Neuronal stem cell (in vitro differentiated cells): ENCODE measurements around the gene TP73.

Experiments
- DNase-seq: peaks from one replicate; pipeline ENCODE4 v3.0.0-alpha.2; 2013; ENCODE audit warnings: low spot score
- H2AFZ ChIP-seq: one replicate; pipeline ENCODE4 v1.6.1; 2013; ENCODE audit warnings: mild to moderate bottlenecking, low read length, inconsistent platforms
- H2AK5ac ChIP-seq: 2 replicates; pipeline ENCODE4 v1.6.1; 2013; ENCODE audit warnings: low read depth, mild to moderate bottlenecking, inconsistent platforms, low read length, moderate library complexity, mixed read lengths
- H2BK120ac ChIP-seq: 2 replicates; pipeline ENCODE4 v1.6.1; 2013; ENCODE audit warnings: low read depth, mild to moderate bottlenecking, inconsistent platforms, low read length, moderate library complexity, mixed read lengths
- H2BK12ac ChIP-seq: one replicate; pipeline ENCODE4 v1.6.1; 2013; ENCODE audit warnings: low read length, inconsistent platforms
- H2BK15ac ChIP-seq: 2 replicates; pipeline ENCODE4 v1.6.1; 2013; ENCODE audit warnings: mild to moderate bottlenecking, low read length, inconsistent platforms, mixed read lengths
- H2BK5ac ChIP-seq: one replicate; pipeline ENCODE4 v1.6.1; 2013; ENCODE audit warnings: inconsistent platforms, mild to moderate bottlenecking, low read length, moderate library complexity
- H3K14ac ChIP-seq: one replicate; pipeline ENCODE4 v1.6.1; 2013; ENCODE audit warnings: low read length, inconsistent platforms
- H3K18ac ChIP-seq: 2 replicates; pipeline ENCODE4 v1.6.1; 2013; ENCODE audit warnings: low read length, inconsistent platforms
- H3K23ac ChIP-seq: 2 replicates; pipeline ENCODE4 v1.6.1; 2013; ENCODE audit warnings: low read depth, mild to moderate bottlenecking, mixed read lengths, low read length, inconsistent platforms; ENCODE audit not compliant: poor library complexity
- H3K27ac ChIP-seq: replicated peaks from 3 replicates; pipeline ENCODE4 v1.5.1; 2013; ENCODE audit warnings: low read length, inconsistent platforms
- H3K27me3 ChIP-seq, 3 experiments: 2 replicates each; pipeline ENCODE4 v1.6.1; 2013; ENCODE audit warnings: low read length in 3 of 3, mild to moderate bottlenecking in 2 of 3, inconsistent platforms in 1 of 3, low read depth in 1 of 3, mixed read lengths in 1 of 3, moderate library complexity in 1 of 3; ENCODE audit not compliant: control insufficient read depth in 3 of 3, insufficient read depth in 3 of 3
- H3K36me3 ChIP-seq, 2 donors: replicated peaks in 1 of 2; 2 replicates each; pipeline ENCODE4 v1.6.1; 2013; ENCODE audit warnings: low read length in 2 of 2; ENCODE audit not compliant: control insufficient read depth in 2 of 2, insufficient read depth in 2 of 2
- H3K4ac ChIP-seq: 2 replicates; pipeline ENCODE4 v1.6.1; 2013; ENCODE audit warnings: inconsistent platforms, mild to moderate bottlenecking, low read length, moderate library complexity
- H3K4me1 ChIP-seq, 2 donors: 1 replicate in 1 of 2; 2 replicates in 1 of 2; pipeline ENCODE4 v1.6.1; 2013; ENCODE audit warnings: low read length in 2 of 2, low read depth in 1 of 2; ENCODE audit not compliant: control insufficient read depth in 2 of 2, insufficient read depth in 1 of 2
- H3K4me2 ChIP-seq: one replicate; pipeline ENCODE4 v1.6.1; 2013; ENCODE audit warnings: mild to moderate bottlenecking, low read length, inconsistent platforms; ENCODE audit not compliant: insufficient read depth, poor library complexity, severe bottlenecking
- H3K4me3 ChIP-seq, 2 donors: 2 replicates each; pipeline ENCODE4 v1.5.1; 2013; ENCODE audit warnings: low read length in 2 of 2, mild to moderate bottlenecking in 2 of 2, inconsistent platforms in 1 of 2, moderate library complexity in 1 of 2
- H3K79me1 ChIP-seq: one replicate; pipeline ENCODE4 v1.6.1; 2013; ENCODE audit warnings: low read depth, mild to moderate bottlenecking, inconsistent platforms, low read length, moderate library complexity
- H3K9ac ChIP-seq: one replicate; pipeline ENCODE4 v1.6.1; 2013; ENCODE audit warnings: mild to moderate bottlenecking, low read depth, low read length, inconsistent platforms; ENCODE audit not compliant: poor library complexity
- H3K9me3 ChIP-seq, 2 donors: replicated peaks in 1 of 2; 2 replicates each; pipeline versions ENCODE3 to v1.6.1; 2013; ENCODE audit warnings: low read length in 2 of 2, mild to moderate bottlenecking in 2 of 2, inconsistent platforms in 1 of 2, low read depth in 1 of 2, mixed read lengths in 1 of 2, moderate library complexity in 1 of 2; ENCODE audit not compliant: control insufficient read depth in 2 of 2, insufficient read depth in 1 of 2
- H4K8ac ChIP-seq: one replicate; pipeline ENCODE4 v1.6.1; 2013; ENCODE audit warnings: low read depth, mild to moderate bottlenecking, inconsistent platforms, low read length, moderate library complexity
- H4K91ac ChIP-seq: one replicate; pipeline ENCODE4 v1.6.1; 2013; ENCODE audit warnings: low read length, low read depth, mild to moderate bottlenecking, inconsistent platforms; ENCODE audit not compliant: poor library complexity
- WGBS, 2 donors: extraction: QIAGEN DNeasy Blood & Tissue Kit; methylation state at CpG; one replicate each; pipeline ENCODE4 v1.1.7; 2013; ENCODE audit warnings: missing lambda C conversion rate in 2 of 2, mixed read lengths in 1 of 2; ENCODE audit not compliant: insufficient read length in 2 of 2, insufficient replicate concordance in 1 of 2; ENCODE audit errors: extremely low coverage in 2 of 2; 5-methylcytosine and 5-hydroxymethylcytosine counted together

The TP73 gene

GRCh38 chr1:3623441-3624199, 28.7 kb upstream of the TP73 start:
- H3K79me1 ChIP-seq: no peaks in the 10 kb centered on the region
- peak overlapping the region; percentile 89 to 92 for H3K4me3 ChIP-seq
- no peak overlapping the region for H3K27ac ChIP-seq
- peak overlapping the region; percentile 99 for H2AFZ ChIP-seq
- H3K14ac ChIP-seq: peak overlapping the region; percentile 94
- peak overlapping the region; percentile 3 for H4K8ac ChIP-seq
- peaks cover 0 to 5% (median 2%) of the 10 kb centered on the region in 3 experiments for H3K27me3 ChIP-seq
- no peak overlapping the region for H3K23ac ChIP-seq
- peak overlapping the region; percentile 84 for H3K4ac ChIP-seq
- peak overlapping the region; percentile 94 for H3K18ac ChIP-seq
- peaks cover 13 to 18% of the 10 kb centered on the region in 2 donors for H3K36me3 ChIP-seq
- H4K91ac ChIP-seq: no peak overlapping the region
- peak overlapping the region; percentile 94 for H2BK12ac ChIP-seq
- H3K4me2 ChIP-seq: peak overlapping the region; percentile 98
- no peak overlapping the region for H2BK120ac ChIP-seq
- H3K4me1 ChIP-seq: peaks cover 13 to 16% of the 10 kb centered on the region in 2 donors
- WGBS, 2 donors: no CpG with 5 or more reads among the region's 23 CpGs
- peaks cover 0 to 2% of the 10 kb centered on the region in 2 donors for H3K9me3 ChIP-seq
- no peak overlapping the region for H2BK5ac ChIP-seq
- H3K9ac ChIP-seq: peak overlapping the region; percentile 97
- DNase-seq: no peak
- peak overlapping the region; percentile 26 for H2BK15ac ChIP-seq
- H2AK5ac ChIP-seq: peak overlapping the region; percentile 79

GRCh38 chr1:3624200-3625136, 27.8 kb upstream of the TP73 start, which contains the start of gene TPRG1L:
Gene TPRG1L (plus strand): TSS chr1:3625015. CDS start chr1:3625073, 58 bp downstream.
- H3K4me3 ChIP-seq: peak within 1 kb of the TSS; percentile 89 to 92
- WGBS, 2 donors: no CpG with 5 or more reads among the region's 108 CpGs
- H2AFZ ChIP-seq: peak within 1 kb of the TSS; percentile 99
- H2BK5ac ChIP-seq: peak within 1 kb of the TSS; percentile 66
- peaks cover 11 to 14% of the 10 kb centered on the region in 2 donors for H3K4me1 ChIP-seq
- peak within 1 kb of the TSS; percentile 94 for H3K14ac ChIP-seq
- peaks cover 0 to 4% (median 2%) of the 10 kb centered on the region in 3 experiments for H3K27me3 ChIP-seq
- H3K4me2 ChIP-seq: peak within 1 kb of the TSS; percentile 98
- peak within 1 kb of the TSS; percentile 26 for H2BK15ac ChIP-seq
- no peaks in the 10 kb centered on the region for H3K79me1 ChIP-seq
- H4K8ac ChIP-seq: peak within 1 kb of the TSS; percentile 3
- H3K36me3 ChIP-seq: peaks cover 22 to 26% of the 10 kb centered on the region in 2 donors
- peak within 1 kb of the TSS; percentile 97 for H3K9ac ChIP-seq
- H3K23ac ChIP-seq: peak within 1 kb of the TSS; percentile 96
- H3K4ac ChIP-seq: peak within 1 kb of the TSS; percentile 84
- H3K9me3 ChIP-seq: peaks cover 0 to 2% of the 10 kb centered on the region in 2 donors
- peak within 1 kb of the TSS; percentile 94 for H3K18ac ChIP-seq
- no peak within 1 kb of the TSS for H4K91ac ChIP-seq
- peak within 1 kb of the TSS; percentile 94 for H2BK12ac ChIP-seq
- no peak within 1 kb of the TSS for H2BK120ac ChIP-seq
- DNase-seq: peak; percentile 98
- H3K27ac ChIP-seq: no peak within 1 kb of the TSS
- peak within 1 kb of the TSS; percentile 79 for H2AK5ac ChIP-seq

- no peak overlapping the region for H2BK120ac ChIP-seq
- peaks cover 0 to 2% (median 0%) of the 10 kb centered on the region in 3 experiments for H3K27me3 ChIP-seq
- peaks cover 0 to 2% of the 10 kb centered on the region in 2 donors for H3K9me3 ChIP-seq
- peaks cover 11 to 14% of the 10 kb centered on the region in 2 donors for H3K4me1 ChIP-seq
- peak overlapping the region; percentile 91 for H3K4me2 ChIP-seq
- H2BK12ac ChIP-seq: no peak overlapping the region
- no peak overlapping the region for H3K4ac ChIP-seq
- H4K8ac ChIP-seq: no peak overlapping the region
- peak overlapping the region; percentile 83 for H2AFZ ChIP-seq
- peaks cover 26 to 34% of the 10 kb centered on the region in 2 donors for H3K36me3 ChIP-seq
- no CpG with 5 or more reads among the region's 71 CpGs for WGBS, 2 donors
- H3K27ac ChIP-seq: no peak overlapping the region
- peak overlapping the region; percentile 95 for H3K9ac ChIP-seq
- no peak overlapping the region for H4K91ac ChIP-seq
- H2AK5ac ChIP-seq: peak overlapping the region; percentile 79
- H3K18ac ChIP-seq: peak overlapping the region; percentile 35
- no peak overlapping the region for H2BK15ac ChIP-seq
- no peaks in the 10 kb centered on the region for H3K79me1 ChIP-seq
- H3K23ac ChIP-seq: peak overlapping the region; percentile 96
- H2BK5ac ChIP-seq: peak overlapping the region; percentile 66
- DNase-seq: no peak
- H3K4me3 ChIP-seq: peak overlapping the region; percentile 89
- peak overlapping the region; percentile 56 for H3K14ac ChIP-seq
These were observed 27.0 kb upstream of the TP73 start for GRCh38 chr1:3625151-3625907.
